PFSK-1 (cell line): ENCODE data around the gene OR4N5.

Source experiments
- POLR2AphosphoS5 ChIP-seq: IDR thresholded peaks from 2 replicates; pipeline ENCODE4 v1.6.1; 2012; ENCODE audit warnings: low read depth, mild to moderate bottlenecking, control low read depth, low read length, moderate library complexity
- TAF1 ChIP-seq: IDR thresholded peaks from 2 replicates; pipeline ENCODE4 v1.6.1; 2012; ENCODE audit warnings: low read length, control low read depth, borderline replicate concordance; ENCODE audit not compliant: insufficient read depth
- TF ChIP-seq, protein P1 (sequence below), 2 experiments: IDR thresholded peaks; 2 replicates each; pipeline versions ENCODE4 v1.6.1 to v1.8.0; 2011 to 2012; ENCODE audit warnings: low read depth in 2 of 2, low read length in 2 of 2, control low read depth in 1 of 2, inconsistent platforms in 1 of 2, mild to moderate bottlenecking in 1 of 2, moderate library complexity in 1 of 2; ENCODE audit not compliant: insufficient read depth in 1 of 2

DNA sequence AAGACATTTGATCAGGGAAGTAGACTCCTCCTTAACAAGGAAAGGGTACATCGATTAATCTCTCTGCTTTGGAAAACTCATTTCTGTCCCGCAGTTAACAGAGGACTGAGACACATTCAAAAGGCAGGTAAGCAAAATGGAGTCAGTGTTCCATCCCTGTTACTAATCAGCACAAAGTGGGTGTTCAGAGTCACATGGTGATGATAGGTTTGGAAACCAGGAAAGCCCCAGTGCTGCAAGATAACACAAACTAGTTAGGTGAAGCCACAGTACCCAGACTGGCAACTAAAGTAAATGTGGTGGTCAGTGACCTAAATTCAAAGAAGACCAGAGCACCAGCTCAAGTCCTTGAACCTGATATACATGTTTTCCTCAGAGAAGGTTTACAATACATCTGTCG lies 26.3 kb upstream of the OR4N5 start:
- TF ChIP-seq POLR2AphosphoS5 (no peak), TAF1 (no peak)
- TF ChIP-seq, protein P1, sequence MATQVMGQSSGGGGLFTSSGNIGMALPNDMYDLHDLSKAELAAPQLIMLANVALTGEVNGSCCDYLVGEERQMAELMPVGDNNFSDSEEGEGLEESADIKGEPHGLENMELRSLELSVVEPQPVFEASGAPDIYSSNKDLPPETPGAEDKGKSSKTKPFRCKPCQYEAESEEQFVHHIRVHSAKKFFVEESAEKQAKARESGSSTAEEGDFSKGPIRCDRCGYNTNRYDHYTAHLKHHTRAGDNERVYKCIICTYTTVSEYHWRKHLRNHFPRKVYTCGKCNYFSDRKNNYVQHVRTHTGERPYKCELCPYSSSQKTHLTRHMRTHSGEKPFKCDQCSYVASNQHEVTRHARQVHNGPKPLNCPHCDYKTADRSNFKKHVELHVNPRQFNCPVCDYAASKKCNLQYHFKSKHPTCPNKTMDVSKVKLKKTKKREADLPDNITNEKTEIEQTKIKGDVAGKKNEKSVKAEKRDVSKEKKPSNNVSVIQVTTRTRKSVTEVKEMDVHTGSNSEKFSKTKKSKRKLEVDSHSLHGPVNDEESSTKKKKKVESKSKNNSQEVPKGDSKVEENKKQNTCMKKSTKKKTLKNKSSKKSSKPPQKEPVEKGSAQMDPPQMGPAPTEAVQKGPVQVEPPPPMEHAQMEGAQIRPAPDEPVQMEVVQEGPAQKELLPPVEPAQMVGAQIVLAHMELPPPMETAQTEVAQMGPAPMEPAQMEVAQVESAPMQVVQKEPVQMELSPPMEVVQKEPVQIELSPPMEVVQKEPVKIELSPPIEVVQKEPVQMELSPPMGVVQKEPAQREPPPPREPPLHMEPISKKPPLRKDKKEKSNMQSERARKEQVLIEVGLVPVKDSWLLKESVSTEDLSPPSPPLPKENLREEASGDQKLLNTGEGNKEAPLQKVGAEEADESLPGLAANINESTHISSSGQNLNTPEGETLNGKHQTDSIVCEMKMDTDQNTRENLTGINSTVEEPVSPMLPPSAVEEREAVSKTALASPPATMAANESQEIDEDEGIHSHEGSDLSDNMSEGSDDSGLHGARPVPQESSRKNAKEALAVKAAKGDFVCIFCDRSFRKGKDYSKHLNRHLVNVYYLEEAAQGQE (IDR thresholded peaks at IDR 0.05; ENCODE audit: insufficient read depth in 1 of 2, low read depth in 2 of 2, low read length in 2 of 2) = no peak
